Measurements from ENCODE around the gene MYCBPAP. TPM values are rescaled to one million over a fixed set of nuclear protein-coding genes. Genes with fewer than 3 reads are reported as not detected.

Gene MYCBPAP
- total and polyA plus RNA-seq, 5 donors from 2014 or later: 0.50 to 5.7 (median 1.0) TPM

GRCh38 chr17:50570032-50570431 lies 61.8 kb downstream of the MYCBPAP start:
- Histone ChIP-seq H3K9me3 (ENCODE audit: control insufficient read depth in 2 of 2, low read length in 2 of 2) (no peaks in the 10 kb centered on the region), H3K27me3 (ENCODE audit: control insufficient read depth, insufficient read depth, low read length) (peaks cover 12% of the 10 kb centered on the region), H3K4me1 (ENCODE audit: control insufficient read depth, insufficient read depth, low read length, poor library complexity, severe bottlenecking) (peaks cover 3% of the 10 kb centered on the region), H3K27ac (ENCODE audit: insufficient read depth, low read length, poor library complexity, severe bottlenecking) (no peak overlapping the region), H3K4me3 (ENCODE audit: low read depth, low read length) (no peak overlapping the region), H3K36me3 (ENCODE audit: control insufficient read depth, insufficient read depth, low read length) (no peaks in the 10 kb centered on the region)
- ATAC-seq (ENCODE audit: low read depth in 2 of 2): no peak
- no peak overlapping the region for H3K27ac Mint-ChIP-seq
- peaks cover 0 to 6% (median 5%) of the 10 kb centered on the region in 4 donors for H3K4me1 Mint-ChIP-seq
- no peak for DNase-seq
- no peaks in the 10 kb centered on the region for H3K36me3 Mint-ChIP-seq
- no peaks in the 10 kb centered on the region for H3K9me3 Mint-ChIP-seq
- H3K27me3 Mint-ChIP-seq: peaks cover 23% of the 10 kb centered on the region
- no peak overlapping the region for H3K4me3 Mint-ChIP-seq

DNA sequence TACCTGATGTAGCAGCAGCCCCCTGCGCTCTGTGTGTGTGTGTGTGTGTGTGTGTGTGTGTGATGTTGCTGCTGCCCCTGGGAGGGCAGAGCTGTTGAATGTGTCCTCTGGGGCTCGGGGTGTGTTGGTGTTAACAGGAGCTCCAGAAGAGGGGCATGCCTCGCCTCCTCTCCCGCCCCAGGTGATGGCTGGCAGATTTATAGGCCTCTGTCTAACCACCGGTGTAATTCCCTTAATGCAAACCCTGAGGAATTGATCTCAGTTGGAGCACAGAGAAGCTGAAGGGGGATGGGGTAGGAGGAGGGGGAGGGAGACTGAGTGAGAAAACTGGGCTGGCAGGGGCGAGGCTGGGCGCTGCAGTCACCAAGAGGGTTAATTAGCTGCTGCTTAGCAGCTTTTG lies 62.3 kb downstream of the MYCBPAP start:
- no peak overlapping the region for H3K27ac Mint-ChIP-seq
- H3K27me3 Mint-ChIP-seq: peaks cover 20% of the 10 kb centered on the region

GRCh38 chr17:50571681-50572080 lies 63.4 kb downstream of the MYCBPAP start:
- no peak for DNase-seq
- Mint-ChIP-seq H3K36me3 (no peaks in the 10 kb centered on the region), H3K27me3 (peaks cover 9% of the 10 kb centered on the region), H3K9me3 (no peaks in the 10 kb centered on the region), H3K4me3 (no peak overlapping the region), H3K4me1 (no peaks in the 10 kb centered on the region), H3K27ac (peak overlapping the region in 1 of 3 donors; percentile 63)
- no peak for ATAC-seq (ENCODE audit: low read depth in 2 of 2)
- no peaks in the 10 kb centered on the region for H3K4me1 ChIP-seq (ENCODE audit: control insufficient read depth, insufficient read depth, low read length, poor library complexity, severe bottlenecking)
- H3K9me3 ChIP-seq (ENCODE audit: control insufficient read depth in 2 of 2, low read length in 2 of 2): no peaks in the 10 kb centered on the region
- no peak overlapping the region for H3K4me3 ChIP-seq (ENCODE audit: low read depth, low read length)
- H3K36me3 ChIP-seq (ENCODE audit: control insufficient read depth, insufficient read depth, low read length): no peaks in the 10 kb centered on the region
- peaks cover 3% of the 10 kb centered on the region for H3K27me3 ChIP-seq (ENCODE audit: control insufficient read depth, insufficient read depth, low read length)
- no peak overlapping the region for H3K27ac ChIP-seq (ENCODE audit: insufficient read depth, low read length, poor library complexity, severe bottlenecking)

More for the DNA sequence above, 62.3 kb downstream of the MYCBPAP start:
- H3K36me3 Mint-ChIP-seq: no peaks in the 10 kb centered on the region
- Histone ChIP-seq H3K27ac (ENCODE audit: insufficient read depth, low read length, poor library complexity, severe bottlenecking) (no peak overlapping the region), H3K4me1 (ENCODE audit: control insufficient read depth, insufficient read depth, low read length, poor library complexity, severe bottlenecking) (no peaks in the 10 kb centered on the region), H3K9me3 (ENCODE audit: control insufficient read depth in 2 of 2, low read length in 2 of 2) (no peaks in the 10 kb centered on the region), H3K4me3 (ENCODE audit: low read depth, low read length) (no peak overlapping the region), H3K36me3 (ENCODE audit: control insufficient read depth, insufficient read depth, low read length) (no peaks in the 10 kb centered on the region), H3K27me3 (ENCODE audit: control insufficient read depth, insufficient read depth, low read length) (peaks cover 12% of the 10 kb centered on the region)
- H3K9me3 Mint-ChIP-seq: no peaks in the 10 kb centered on the region
- DNase-seq (no peak), ATAC-seq (ENCODE audit: low read depth in 2 of 2) (no peak)
- H3K4me3 Mint-ChIP-seq: no peak overlapping the region
- peaks cover 0 to 5% (median 4%) of the 10 kb centered on the region in 4 donors for H3K4me1 Mint-ChIP-seq

DNA sequence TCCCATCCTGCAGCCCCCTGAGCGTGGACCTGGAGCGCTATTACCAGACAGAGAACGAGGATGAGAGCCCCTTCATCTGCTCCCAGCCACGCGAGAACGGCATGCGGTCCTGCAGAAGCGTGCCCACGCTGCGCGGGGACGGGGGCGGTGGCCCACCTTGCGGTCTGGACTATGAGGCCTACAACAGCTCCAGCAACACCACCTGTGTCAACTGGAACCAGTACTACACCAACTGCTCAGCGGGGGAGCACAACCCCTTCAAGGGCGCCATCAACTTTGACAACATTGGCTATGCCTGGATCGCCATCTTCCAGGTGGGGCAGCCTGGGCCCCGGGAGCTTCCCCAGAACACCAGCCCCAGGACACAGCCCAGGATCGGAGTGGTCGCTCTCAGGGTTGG lies 64.3 kb downstream of the MYCBPAP start:
- Histone ChIP-seq H3K4me3 (ENCODE audit: low read depth, low read length) (no peak overlapping the region), H3K4me1 (ENCODE audit: control insufficient read depth, insufficient read depth, low read length, poor library complexity, severe bottlenecking) (no peaks in the 10 kb centered on the region), H3K36me3 (ENCODE audit: control insufficient read depth, insufficient read depth, low read length) (no peaks in the 10 kb centered on the region), H3K27ac (ENCODE audit: insufficient read depth, low read length, poor library complexity, severe bottlenecking) (no peak overlapping the region), H3K27me3 (ENCODE audit: control insufficient read depth, insufficient read depth, low read length) (no peaks in the 10 kb centered on the region), H3K9me3 (ENCODE audit: control insufficient read depth in 2 of 2, low read length in 2 of 2) (no peaks in the 10 kb centered on the region)
- no peaks in the 10 kb centered on the region for H3K4me1 Mint-ChIP-seq
- peaks cover 4% of the 10 kb centered on the region for H3K27me3 Mint-ChIP-seq
- ATAC-seq (ENCODE audit: low read depth in 2 of 2): no peak
- H3K27ac Mint-ChIP-seq: no peak overlapping the region
- no peak for DNase-seq
- no peaks in the 10 kb centered on the region for H3K9me3 Mint-ChIP-seq
- no peaks in the 10 kb centered on the region for H3K36me3 Mint-ChIP-seq
- H3K4me3 Mint-ChIP-seq: peak overlapping the region in 1 of 4 donors; percentile 17

GRCh38 chr17:50573866-50574611 lies 65.8 kb downstream of the MYCBPAP start:
- no peaks in the 10 kb centered on the region for H3K9me3 Mint-ChIP-seq
- H3K36me3 ChIP-seq (ENCODE audit: control insufficient read depth, insufficient read depth, low read length): no peaks in the 10 kb centered on the region
- no peak for ATAC-seq (ENCODE audit: low read depth in 2 of 2)
- no peaks in the 10 kb centered on the region for H3K36me3 Mint-ChIP-seq
- peaks cover 4% of the 10 kb centered on the region for H3K27me3 Mint-ChIP-seq
- no peak overlapping the region for H3K4me3 Mint-ChIP-seq
- H3K27ac ChIP-seq (ENCODE audit: insufficient read depth, low read length, poor library complexity, severe bottlenecking): no peak overlapping the region
- H3K4me1 ChIP-seq (ENCODE audit: control insufficient read depth, insufficient read depth, low read length, poor library complexity, severe bottlenecking): no peaks in the 10 kb centered on the region
- no peak overlapping the region for H3K27ac Mint-ChIP-seq
- H3K9me3 ChIP-seq (ENCODE audit: control insufficient read depth in 2 of 2, low read length in 2 of 2): no peaks in the 10 kb centered on the region
- H3K4me3 ChIP-seq (ENCODE audit: low read depth, low read length): no peak overlapping the region
- H3K4me1 Mint-ChIP-seq: no peaks in the 10 kb centered on the region
- H3K27me3 ChIP-seq (ENCODE audit: control insufficient read depth, insufficient read depth, low read length): no peaks in the 10 kb centered on the region
- DNase-seq: no peak

- H3K27ac Mint-ChIP-seq: no peak overlapping the region
- Histone ChIP-seq H3K4me3 (ENCODE audit: low read depth, low read length) (no peak overlapping the region), H3K27me3 (ENCODE audit: control insufficient read depth, insufficient read depth, low read length) (no peaks in the 10 kb centered on the region), H3K4me1 (ENCODE audit: control insufficient read depth, insufficient read depth, low read length, poor library complexity, severe bottlenecking) (no peaks in the 10 kb centered on the region), H3K27ac (ENCODE audit: insufficient read depth, low read length, poor library complexity, severe bottlenecking) (no peak overlapping the region), H3K9me3 (ENCODE audit: control insufficient read depth in 2 of 2, low read length in 2 of 2) (no peaks in the 10 kb centered on the region), H3K36me3 (ENCODE audit: control insufficient read depth, insufficient read depth, low read length) (no peaks in the 10 kb centered on the region)
- no peak for DNase-seq
- H3K9me3 Mint-ChIP-seq: no peaks in the 10 kb centered on the region
- no peak overlapping the region for H3K4me3 Mint-ChIP-seq
- no peaks in the 10 kb centered on the region for H3K4me1 Mint-ChIP-seq
- no peaks in the 10 kb centered on the region for H3K36me3 Mint-ChIP-seq
- ATAC-seq (ENCODE audit: low read depth in 2 of 2): no peak
- H3K27me3 Mint-ChIP-seq: no peaks in the 10 kb centered on the region
Measured at GRCh38 chr17:50575581-50576210, 67.5 kb downstream of the MYCBPAP start.

- H3K4me3 Mint-ChIP-seq: no peak overlapping the region
- H3K36me3 Mint-ChIP-seq: no peaks in the 10 kb centered on the region
- H3K9me3 Mint-ChIP-seq: no peaks in the 10 kb centered on the region
- H3K27ac Mint-ChIP-seq: no peak overlapping the region
- H3K27me3 ChIP-seq (ENCODE audit: control insufficient read depth, insufficient read depth, low read length): no peaks in the 10 kb centered on the region
- H3K4me3 ChIP-seq (ENCODE audit: low read depth, low read length): no peak overlapping the region
- ATAC-seq (ENCODE audit: low read depth in 2 of 2) (no peak), DNase-seq (no peak)
- no peaks in the 10 kb centered on the region for H3K36me3 ChIP-seq (ENCODE audit: control insufficient read depth, insufficient read depth, low read length)
- H3K27me3 Mint-ChIP-seq: no peaks in the 10 kb centered on the region
- H3K4me1 Mint-ChIP-seq: no peaks in the 10 kb centered on the region
- no peaks in the 10 kb centered on the region for H3K4me1 ChIP-seq (ENCODE audit: control insufficient read depth, insufficient read depth, low read length, poor library complexity, severe bottlenecking)
- H3K9me3 ChIP-seq (ENCODE audit: control insufficient read depth in 2 of 2, low read length in 2 of 2): no peaks in the 10 kb centered on the region
- no peak overlapping the region for H3K27ac ChIP-seq (ENCODE audit: insufficient read depth, low read length, poor library complexity, severe bottlenecking)
Measured at GRCh38 chr17:50576864-50577263, 68.6 kb downstream of the MYCBPAP start.

- no peaks in the 10 kb centered on the region for H3K4me1 Mint-ChIP-seq
- ATAC-seq (ENCODE audit: low read depth in 2 of 2) (no peak), DNase-seq (no peak)
- H3K27me3 ChIP-seq (ENCODE audit: control insufficient read depth, insufficient read depth, low read length): no peaks in the 10 kb centered on the region
- H3K9me3 Mint-ChIP-seq: no peaks in the 10 kb centered on the region
- no peak overlapping the region for H3K4me3 Mint-ChIP-seq
- H3K4me1 ChIP-seq (ENCODE audit: control insufficient read depth, insufficient read depth, low read length, poor library complexity, severe bottlenecking): no peaks in the 10 kb centered on the region
- H3K36me3 Mint-ChIP-seq: no peaks in the 10 kb centered on the region
- H3K4me3 ChIP-seq (ENCODE audit: low read depth, low read length): no peak overlapping the region
- no peaks in the 10 kb centered on the region for H3K9me3 ChIP-seq (ENCODE audit: control insufficient read depth in 2 of 2, low read length in 2 of 2)
- no peak overlapping the region for H3K27ac ChIP-seq (ENCODE audit: insufficient read depth, low read length, poor library complexity, severe bottlenecking)
- no peaks in the 10 kb centered on the region for H3K27me3 Mint-ChIP-seq
- H3K27ac Mint-ChIP-seq: no peak overlapping the region
- H3K36me3 ChIP-seq (ENCODE audit: control insufficient read depth, insufficient read depth, low read length): no peaks in the 10 kb centered on the region
Measured at GRCh38 chr17:50577451-50577954, 69.3 kb downstream of the MYCBPAP start.

All from CD4-positive, CD25-positive, alpha-beta regulatory T cell (primary cell).